ENCODE measurements around the gene FRZB.
"Not testable (repeated sequence)": the region's sequence is repeated elsewhere in the genome, so short reads cannot be mapped to it uniquely, and the experiment has no call there.

Gene FRZB

GRCh38 chr2:182866461-182867406 lies at the start of gene FRZB:
Gene FRZB, minus strand, starts transcription at chr2:182866637. Its CDS starts 85 bp downstream, at chr2:182866552.
- no peak for DNase-seq

DNA sequence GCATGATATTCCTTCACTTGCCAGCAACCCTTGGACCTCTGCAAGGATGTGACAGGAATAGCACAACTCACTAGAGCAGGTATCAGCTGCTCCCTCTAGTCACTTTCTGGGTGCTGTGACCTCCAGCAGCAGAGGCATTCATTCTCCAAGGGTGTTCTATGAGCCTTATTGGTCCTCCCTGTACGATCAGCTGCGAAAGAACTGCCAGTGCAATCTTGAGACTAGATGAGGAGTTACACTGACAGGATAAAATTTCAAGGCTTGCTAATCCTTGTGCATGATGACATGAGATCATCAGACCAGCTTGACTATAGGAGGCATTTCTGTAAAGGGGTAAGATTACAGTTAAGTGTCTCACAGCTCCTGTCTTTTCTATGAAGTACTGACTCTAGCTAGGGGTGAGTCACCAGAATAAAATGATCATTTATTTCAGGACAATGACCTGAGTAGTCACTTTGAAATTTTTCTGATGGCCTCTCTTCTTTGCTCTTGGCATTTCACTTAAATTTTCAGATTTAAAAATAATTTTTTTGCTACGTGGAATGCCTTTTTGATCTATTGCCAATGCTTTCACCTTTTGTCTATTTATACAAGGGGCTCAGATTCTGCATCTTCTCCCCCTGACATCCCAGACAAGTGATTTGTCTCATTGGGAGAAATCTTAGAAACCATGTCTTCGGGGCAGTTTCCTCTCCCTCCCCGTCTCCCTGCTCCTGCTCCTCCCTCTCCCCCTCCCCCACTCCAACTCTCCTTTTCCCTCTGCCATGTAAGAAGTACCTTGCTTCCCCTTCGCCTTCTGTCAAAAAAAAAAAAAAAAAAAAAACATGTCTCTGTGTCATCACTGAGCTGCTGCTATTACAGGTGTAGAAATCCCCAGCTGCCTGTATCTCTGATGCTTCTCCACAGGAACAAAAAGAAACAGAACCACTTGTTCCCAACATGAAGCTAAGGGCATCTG lies 49.2 kb upstream of the FRZB start:
- no peak for DNase-seq

GRCh38 chr2:182914852-182915251 lies 48.4 kb upstream of the FRZB start:
- DNase-seq = no peak

GRCh38 chr2:182913064-182913463 lies 46.6 kb upstream of the FRZB start:
- no peak for DNase-seq

DNA sequence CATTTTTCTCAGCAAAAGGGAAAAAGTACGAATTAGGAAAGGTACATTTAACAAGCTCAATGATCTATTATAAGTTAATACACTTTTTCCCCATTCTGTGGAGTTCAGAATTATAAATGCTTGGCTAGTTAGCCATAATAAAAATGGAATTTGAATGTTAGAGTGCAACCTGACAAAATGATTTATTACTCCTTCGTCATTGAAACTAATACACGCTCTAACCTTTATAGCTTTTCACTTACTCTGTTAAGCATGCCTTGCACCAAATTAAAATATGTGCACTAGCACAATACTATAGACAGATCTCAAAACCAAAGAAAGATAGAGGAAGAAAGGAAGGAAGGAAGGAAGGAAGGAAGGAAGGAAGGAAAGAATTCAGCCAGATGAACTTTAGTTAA lies 46.1 kb upstream of the FRZB start:
- DNase-seq = no peak

DNA sequence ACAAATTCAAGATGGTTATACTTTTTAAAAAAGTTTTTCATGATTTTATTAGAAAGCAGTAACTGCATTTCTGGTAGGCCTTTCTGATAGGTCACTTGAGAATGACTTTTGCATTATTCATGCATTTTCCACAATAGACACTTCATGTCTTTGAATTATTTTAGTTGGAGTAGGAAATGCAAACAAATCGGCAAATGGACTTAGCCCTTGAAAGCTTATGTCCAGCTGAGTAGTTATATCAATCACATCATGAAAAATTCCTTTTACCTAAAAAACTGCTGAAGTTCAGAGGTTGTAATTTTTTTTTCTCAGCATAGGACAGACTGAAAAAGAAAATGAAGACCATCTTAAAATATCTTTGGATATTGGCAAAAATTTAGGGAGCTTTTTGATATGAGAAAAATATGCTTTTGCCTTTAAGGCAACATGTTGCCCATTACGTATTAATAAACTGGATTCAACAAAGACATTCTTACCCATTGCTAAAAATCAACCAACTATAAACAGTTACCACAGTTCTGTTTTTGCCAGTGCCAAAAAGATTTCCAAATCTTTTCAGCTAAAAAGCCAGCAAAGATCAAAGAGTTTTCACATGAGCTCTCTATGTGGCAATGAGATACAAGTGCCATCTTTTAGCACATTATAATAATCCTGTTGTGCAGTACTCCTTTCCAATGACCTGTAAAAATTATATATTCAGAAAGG lies 45.5 kb upstream of the FRZB start:
- no peak for DNase-seq

DNA sequence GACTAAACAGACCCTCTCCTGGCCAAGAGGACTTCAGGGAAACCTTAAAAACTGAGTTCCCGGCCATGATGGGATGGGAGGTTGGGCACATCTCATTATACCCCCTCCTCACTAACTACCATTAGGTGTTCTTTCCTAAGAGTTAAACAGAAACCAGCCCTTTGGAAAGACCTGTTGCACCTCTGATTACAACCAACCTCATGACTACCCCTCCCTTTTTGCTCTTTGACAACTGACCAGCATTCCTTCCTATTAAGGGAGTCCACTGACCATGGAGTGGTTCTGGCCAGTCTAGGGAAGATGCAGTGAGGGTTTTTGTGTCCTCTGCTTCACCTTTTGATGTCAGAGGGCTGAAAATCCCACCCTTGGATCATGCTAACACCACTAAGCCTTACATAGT lies 44.5 kb upstream of the FRZB start:
- no peak for DNase-seq

DNA sequence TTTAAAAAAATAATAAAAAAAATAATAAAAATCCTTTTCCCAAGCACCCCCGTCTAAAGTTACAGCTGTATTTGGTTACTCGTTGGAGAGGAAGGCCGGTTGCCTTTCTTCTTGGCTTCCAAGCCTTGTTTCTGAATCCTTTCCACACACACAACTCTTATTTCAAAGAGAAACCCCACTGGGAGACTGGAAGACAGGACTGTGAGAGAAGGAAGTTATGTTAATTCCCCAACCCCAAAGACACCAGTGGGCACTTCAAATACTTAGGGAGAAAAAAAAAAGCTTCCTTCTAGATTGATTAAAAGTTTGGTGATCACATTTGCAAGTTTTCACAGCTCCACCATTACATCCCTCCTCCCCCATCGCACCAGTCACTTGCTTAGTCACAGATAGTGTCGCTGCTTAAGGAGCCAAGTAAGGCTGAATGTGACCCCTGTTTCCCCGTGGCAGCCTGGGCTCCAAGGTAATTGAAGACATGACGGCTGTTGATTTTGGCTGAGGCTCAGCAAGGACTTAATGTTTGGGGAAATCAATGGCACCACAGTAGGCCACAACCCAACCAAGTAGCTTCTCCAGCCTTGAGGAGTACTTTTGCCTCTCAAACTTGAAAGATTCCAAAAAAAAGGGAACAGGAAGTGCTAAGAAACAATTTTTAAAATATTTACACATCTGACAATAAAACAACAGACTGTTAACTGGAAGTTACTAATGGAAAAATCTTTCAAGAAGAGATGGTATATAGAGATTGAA lies 40.8 kb upstream of the FRZB start:
- no peak for DNase-seq

DNA sequence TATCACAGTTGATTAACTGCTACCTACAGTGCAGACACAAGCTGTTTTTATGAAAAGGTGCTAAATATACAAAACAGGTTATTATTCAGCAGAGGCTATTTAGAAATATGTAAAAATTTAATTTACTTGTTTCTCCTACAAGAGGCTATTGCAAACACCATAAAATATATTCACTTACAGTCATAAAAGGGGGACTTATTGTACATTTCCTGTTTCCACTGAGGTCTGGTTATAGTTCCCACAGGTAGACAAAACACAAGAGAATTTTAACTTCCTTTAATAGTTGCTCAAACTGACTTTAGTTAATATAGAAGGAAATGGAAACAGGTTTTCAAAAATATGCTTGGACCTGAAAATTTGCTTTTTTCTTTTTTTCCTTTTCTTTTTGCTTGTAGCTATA lies 40.0 kb upstream of the FRZB start:
- no peak for DNase-seq

DNA sequence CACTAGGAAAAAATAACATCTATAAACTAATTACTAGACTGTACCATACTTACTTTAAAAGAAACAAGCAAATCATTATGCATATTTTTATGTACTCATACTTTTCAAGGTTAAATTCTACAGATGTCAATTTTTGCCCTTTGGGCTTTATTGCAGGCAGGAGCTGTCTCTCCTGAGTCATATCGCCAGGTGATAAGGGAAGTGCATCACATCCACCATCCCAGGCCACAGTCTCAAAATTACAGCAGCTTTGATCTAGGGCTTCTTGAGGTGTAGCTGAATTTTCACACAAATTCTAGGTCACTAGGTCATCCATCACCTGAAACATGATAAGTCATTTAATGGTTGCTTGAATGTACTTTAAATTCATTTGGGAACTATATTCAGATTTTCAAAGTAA lies 38.4 kb upstream of the FRZB start:
- DNase-seq = no peak

DNA sequence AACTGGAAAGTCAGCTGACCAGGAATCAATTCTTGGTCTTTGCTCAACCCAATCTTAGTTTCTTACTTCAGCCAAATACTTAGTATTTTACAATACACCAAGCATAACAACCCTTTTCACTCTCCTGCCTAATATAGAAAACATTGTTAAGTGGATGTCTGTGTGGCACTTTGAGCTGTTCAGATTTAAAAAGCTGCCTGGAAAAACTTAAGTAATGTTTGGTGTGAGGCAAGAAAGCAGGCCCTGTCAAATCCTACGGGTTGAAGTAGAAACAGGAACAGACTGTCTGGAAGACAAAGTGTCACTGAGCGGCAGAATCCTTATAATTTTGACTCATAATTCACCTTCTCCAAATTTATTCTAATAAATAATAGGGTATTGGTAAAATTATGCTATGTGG lies 37.1 kb upstream of the FRZB start:
- no peak for DNase-seq

DNA sequence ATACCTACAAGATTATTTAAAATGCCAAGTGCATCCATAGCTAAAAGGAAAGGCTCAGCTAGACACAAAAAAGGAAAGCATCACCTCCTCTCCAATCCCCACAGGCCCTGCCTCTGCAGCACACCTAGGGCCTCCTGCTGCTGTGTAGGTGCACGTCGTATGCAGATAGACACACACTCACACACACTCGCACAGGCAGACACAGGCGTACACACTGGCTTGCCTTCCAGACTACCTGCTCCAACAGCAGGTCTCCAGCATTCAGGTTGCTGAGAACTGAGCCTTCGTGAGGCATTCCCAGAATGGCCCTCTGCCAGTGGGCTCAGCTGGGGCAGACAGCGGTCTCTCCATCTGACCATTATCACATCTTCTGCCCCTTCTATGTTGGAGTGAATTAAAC lies 35.3 kb upstream of the FRZB start:
- no peak for DNase-seq

GRCh38 chr2:182898718-182899117 lies 32.3 kb upstream of the FRZB start:
- no peak for DNase-seq

- no peak for DNase-seq
These were observed 30.7 kb upstream of the FRZB start for GRCh38 chr2:182897137-182897536.

GRCh38 chr2:182895798-182896197 lies 29.4 kb upstream of the FRZB start:
- no peak for DNase-seq

GRCh38 chr2:182895169-182895568 lies 28.7 kb upstream of the FRZB start:
- no peak for DNase-seq

DNA sequence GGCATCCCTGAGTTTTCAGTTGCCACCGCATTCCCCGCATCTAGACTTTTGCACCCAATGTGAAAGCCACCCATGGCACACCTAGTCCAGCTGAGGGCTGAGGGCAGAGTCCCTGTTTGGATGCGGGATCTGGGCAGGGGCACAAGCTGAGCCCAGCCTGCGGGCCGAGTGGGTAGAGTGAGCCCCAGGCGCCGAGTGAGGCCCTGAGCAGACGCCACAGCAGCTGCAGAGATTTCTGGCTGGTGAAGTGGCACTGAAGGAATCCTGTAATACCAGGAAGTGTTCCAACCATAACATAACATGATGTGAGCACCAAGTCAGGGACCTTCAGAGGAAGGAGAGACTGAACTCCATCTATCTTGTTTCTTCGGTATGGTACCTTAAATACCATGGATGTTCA lies 27.7 kb upstream of the FRZB start:
- DNase-seq = no peak

DNA sequence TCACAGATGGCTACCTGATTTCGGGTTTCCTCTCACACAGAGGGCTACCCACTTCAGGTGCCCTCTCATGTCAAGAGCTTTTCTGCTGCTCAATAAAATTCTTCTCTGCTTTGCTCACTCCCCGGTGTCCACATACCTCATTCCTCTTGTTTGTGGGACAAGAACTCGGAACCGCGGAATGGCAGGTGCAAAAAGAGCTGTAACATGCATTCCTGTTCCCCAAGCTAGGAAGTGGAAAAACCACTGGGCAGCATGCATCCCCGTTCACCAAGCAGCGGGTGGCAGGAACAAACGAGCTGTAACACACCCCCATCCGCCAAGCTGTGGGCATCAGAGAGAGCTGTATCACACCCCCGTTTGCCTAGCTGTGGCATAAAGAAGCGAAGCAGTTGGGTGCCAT lies 27.2 kb upstream of the FRZB start:
- no peak for DNase-seq

DNA sequence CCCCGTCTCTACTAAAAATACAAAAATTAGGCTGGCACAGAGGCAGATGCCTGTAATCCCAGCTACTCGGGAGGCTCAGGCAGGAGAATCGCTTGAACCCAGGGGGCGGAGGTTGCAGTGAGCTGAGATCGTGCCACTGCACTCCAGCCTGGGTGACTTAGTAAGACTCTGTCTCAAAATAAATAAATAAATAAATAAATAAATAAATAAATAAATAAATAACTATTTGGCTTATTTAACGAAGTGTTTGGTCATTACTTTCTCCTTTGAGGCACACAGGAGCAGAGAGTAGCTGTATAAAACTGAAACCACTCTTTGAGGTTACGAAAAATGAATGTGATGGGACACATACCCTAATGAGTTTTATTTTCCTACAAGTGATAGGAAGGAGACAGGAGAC lies 26.6 kb upstream of the FRZB start:
- not testable (repeated sequence) for DNase-seq

- no peak for DNase-seq
These were observed 25.2 kb upstream of the FRZB start for GRCh38 chr2:182891611-182892010.

DNA sequence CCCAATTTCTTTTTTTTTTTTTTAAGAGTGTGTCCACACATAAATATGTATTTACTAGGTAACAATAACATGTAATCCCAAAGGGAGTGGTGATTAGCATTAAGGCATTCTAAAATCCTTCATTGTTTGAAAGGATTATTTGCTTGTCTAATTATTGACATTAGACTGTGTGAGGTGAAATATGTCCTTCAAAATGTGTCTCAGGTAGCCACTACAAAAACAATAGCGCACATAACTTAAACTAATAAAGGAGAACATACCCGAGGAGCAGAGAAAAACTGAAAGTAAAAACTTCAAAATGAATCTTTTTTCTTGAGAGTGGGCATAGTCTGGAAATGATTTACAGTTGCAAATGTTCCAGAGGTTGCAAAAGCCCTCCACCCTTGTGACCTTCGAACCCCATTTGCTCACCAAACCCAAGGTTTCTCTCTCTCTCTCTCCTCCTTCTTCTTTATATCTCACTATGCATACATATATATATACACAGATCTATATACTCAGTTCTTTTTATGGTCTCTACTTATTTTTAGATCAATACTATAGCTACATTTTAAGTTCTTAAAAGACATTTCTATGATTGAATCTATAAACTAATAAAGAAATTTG lies 24.4 kb upstream of the FRZB start:
- no peak for DNase-seq

GRCh38 chr2:182890305-182890704 lies 23.9 kb upstream of the FRZB start:
- no peak for DNase-seq

Data from hematopoietic multipotent progenitor cell treated with erythropoietin and hydrocortisone succinate and interleukin-3 and kit ligand, for 8 days (in vitro differentiated cells).